Measurements from ENCODE around the gene SEMA6B. TPM values are rescaled to one million over a fixed set of nuclear protein-coding genes. Genes with fewer than 3 reads are reported as not detected.

Gene SEMA6B
- polyA plus RNA-seq, 1 experiment = 0.22 TPM

- peaks cover 35% of the 10 kb centered on the region for H3K36me3 ChIP-seq (ENCODE audit: control insufficient read depth, insufficient read depth, low read length)
- CTCF ChIA-PET = interaction anchor here (0.8 kb wide), 1 partner anchor 23 kb away, joined by 3 read pairs; no protein-coding TSS in a partner anchor
Observed at GRCh38 chr19:4499855-4500254, 59.6 kb downstream of the SEMA6B start.

GRCh38 chr19:4499318-4499717 is 60.2 kb downstream of the SEMA6B start:
- no peak for DNase-seq (ENCODE audit: low read depth)
- Histone ChIP-seq H3K27me3 (ENCODE audit: control insufficient read depth, insufficient read depth, low read length) (no peaks in the 10 kb centered on the region), H3K4me3 (ENCODE audit: low read depth, low read length) (no peak overlapping the region), H3K36me3 (ENCODE audit: control insufficient read depth, insufficient read depth, low read length) (peaks cover 35% of the 10 kb centered on the region)
- POLR2A ChIA-PET = no interaction called here
- TF ChIP-seq CTCF (IDR thresholded peaks at IDR 0.05; ENCODE audit: insufficient read depth, low read depth, low read length) = no peak
- CTCF ChIA-PET = no interaction called here

More at GRCh38 chr19:4499855-4500254, 59.6 kb downstream of the SEMA6B start:
- H3K4me3 ChIP-seq (ENCODE audit: low read depth, low read length) = no peak overlapping the region
- POLR2A ChIA-PET = no interaction called here
- H3K27me3 ChIP-seq (ENCODE audit: control insufficient read depth, insufficient read depth, low read length) = no peaks in the 10 kb centered on the region
- DNase-seq (ENCODE audit: low read depth) = no peak
- no peak for TF ChIP-seq CTCF (IDR thresholded peaks at IDR 0.05; ENCODE audit: insufficient read depth, low read depth, low read length)

GRCh38 chr19:4498694-4499093 is 60.8 kb downstream of the SEMA6B start:
- no peak overlapping the region for H3K4me3 ChIP-seq (ENCODE audit: low read depth, low read length)
- no peak for TF ChIP-seq CTCF (IDR thresholded peaks at IDR 0.05; ENCODE audit: insufficient read depth, low read depth, low read length)
- peaks cover 38% of the 10 kb centered on the region for H3K36me3 ChIP-seq (ENCODE audit: control insufficient read depth, insufficient read depth, low read length)
- ChIA-PET POLR2A (no interaction called here), CTCF (interaction anchor here (1.1 kb wide), 1 partner anchor 18 kb away, joined by 3 read pairs; no protein-coding TSS in a partner anchor)
- DNase-seq (ENCODE audit: low read depth) = no peak
- H3K27me3 ChIP-seq (ENCODE audit: control insufficient read depth, insufficient read depth, low read length) = no peaks in the 10 kb centered on the region

- ChIA-PET POLR2A (no interaction called here), CTCF (interaction anchor here (1.1 kb wide), 1 partner anchor 19 kb away, joined by 3 read pairs; no protein-coding TSS in a partner anchor)
- no peaks in the 10 kb centered on the region for H3K27me3 ChIP-seq (ENCODE audit: control insufficient read depth, insufficient read depth, low read length)
- peaks cover 39% of the 10 kb centered on the region for H3K36me3 ChIP-seq (ENCODE audit: control insufficient read depth, insufficient read depth, low read length)
- no peak for TF ChIP-seq CTCF (IDR thresholded peaks at IDR 0.05; ENCODE audit: insufficient read depth, low read depth, low read length)
- no peak for DNase-seq (ENCODE audit: low read depth)
- H3K4me3 ChIP-seq (ENCODE audit: low read depth, low read length) = no peak overlapping the region
Observed at GRCh38 chr19:4497770-4498389, 61.6 kb downstream of the SEMA6B start.

GRCh38 chr19:4496304-4496703 is 63.2 kb downstream of the SEMA6B start:
- CTCF ChIA-PET = no interaction called here
- no peak for TF ChIP-seq CTCF (IDR thresholded peaks at IDR 0.05; ENCODE audit: insufficient read depth, low read depth, low read length)
- H3K4me3 ChIP-seq (ENCODE audit: low read depth, low read length) = no peak overlapping the region
- POLR2A ChIA-PET = no interaction called here
- peaks cover 36% of the 10 kb centered on the region for H3K36me3 ChIP-seq (ENCODE audit: control insufficient read depth, insufficient read depth, low read length)
- no peak for DNase-seq (ENCODE audit: low read depth)
- H3K27me3 ChIP-seq (ENCODE audit: control insufficient read depth, insufficient read depth, low read length) = no peaks in the 10 kb centered on the region
